Measurements from ENCODE around the gene PIGR.

- TF ChIP-seq, protein P1, sequence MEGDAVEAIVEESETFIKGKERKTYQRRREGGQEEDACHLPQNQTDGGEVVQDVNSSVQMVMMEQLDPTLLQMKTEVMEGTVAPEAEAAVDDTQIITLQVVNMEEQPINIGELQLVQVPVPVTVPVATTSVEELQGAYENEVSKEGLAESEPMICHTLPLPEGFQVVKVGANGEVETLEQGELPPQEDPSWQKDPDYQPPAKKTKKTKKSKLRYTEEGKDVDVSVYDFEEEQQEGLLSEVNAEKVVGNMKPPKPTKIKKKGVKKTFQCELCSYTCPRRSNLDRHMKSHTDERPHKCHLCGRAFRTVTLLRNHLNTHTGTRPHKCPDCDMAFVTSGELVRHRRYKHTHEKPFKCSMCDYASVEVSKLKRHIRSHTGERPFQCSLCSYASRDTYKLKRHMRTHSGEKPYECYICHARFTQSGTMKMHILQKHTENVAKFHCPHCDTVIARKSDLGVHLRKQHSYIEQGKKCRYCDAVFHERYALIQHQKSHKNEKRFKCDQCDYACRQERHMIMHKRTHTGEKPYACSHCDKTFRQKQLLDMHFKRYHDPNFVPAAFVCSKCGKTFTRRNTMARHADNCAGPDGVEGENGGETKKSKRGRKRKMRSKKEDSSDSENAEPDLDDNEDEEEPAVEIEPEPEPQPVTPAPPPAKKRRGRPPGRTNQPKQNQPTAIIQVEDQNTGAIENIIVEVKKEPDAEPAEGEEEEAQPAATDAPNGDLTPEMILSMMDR (IDR thresholded peaks at IDR 0.05; ENCODE audit: poor library complexity, severe bottlenecking): no peak
- TF ChIP-seq POLR2AphosphoS5 (IDR thresholded peaks at IDR 0.05) (no peak), EP300 (conservative IDR thresholded peaks at IDR 0.05; ENCODE audit: poor library complexity, severe bottlenecking) (no peak), RAD21 (conservative IDR thresholded peaks at IDR 0.05) (no peak), SMC3 (conservative IDR thresholded peaks at IDR 0.05; ENCODE audit: poor library complexity) (no peak), TAF1 (IDR thresholded peaks at IDR 0.05; ENCODE audit: low read depth) (no peak), EZH2 (IDR thresholded peaks at IDR 0.05; ENCODE audit: borderline replicate concordance, insufficient read depth, low read length, poor library complexity, severe bottlenecking) (no peak), MXI1 (conservative IDR thresholded peaks at IDR 0.05; ENCODE audit: poor library complexity, severe bottlenecking) (no peak)
These were observed 46.1 kb downstream of the PIGR start for GRCh38 chr1:206900149-206900548.

Data from neural cell (in vitro differentiated cells).